Trophoblast cell (in vitro differentiated cells and primary cell): Measurements from ENCODE around the gene ANKS1B.
A peak's percentile ranks its signal among the peaks of the same experiment; 100 is the strongest.

Experiments
- DNase-seq, 2 donors: peaks; one replicate each; pipeline ENCODE4 v3.0.0-alpha.2; 2016
- H2AFZ ChIP-seq: 2 replicates; pipeline ENCODE4 v1.6.1; 2013; ENCODE audit warnings: low read length, moderate library complexity, mild to moderate bottlenecking; ENCODE audit not compliant: insufficient read depth, poor library complexity
- H2AK5ac ChIP-seq: 2 replicates; pipeline ENCODE4 v1.6.1; 2013; ENCODE audit warnings: mild to moderate bottlenecking, low read length
- H2BK120ac ChIP-seq: 2 replicates; pipeline ENCODE4 v1.6.1; 2013; ENCODE audit warnings: low read length, mild to moderate bottlenecking, moderate library complexity; ENCODE audit not compliant: insufficient read depth, poor library complexity
- H2BK12ac ChIP-seq: 2 replicates; pipeline ENCODE4 v1.6.1; 2013; ENCODE audit warnings: mild to moderate bottlenecking, low read length, moderate library complexity
- H2BK5ac ChIP-seq: 2 replicates; pipeline ENCODE4 v1.6.1; 2013; ENCODE audit warnings: low read length, low read depth, moderate library complexity, mild to moderate bottlenecking; ENCODE audit not compliant: poor library complexity
- H3K14ac ChIP-seq: 2 replicates; pipeline ENCODE4 v1.6.1; 2013; ENCODE audit warnings: mild to moderate bottlenecking, low read length
- H3K18ac ChIP-seq: 2 replicates; pipeline ENCODE4 v1.6.1; 2013; ENCODE audit warnings: mild to moderate bottlenecking, low read length
- H3K23ac ChIP-seq: 2 replicates; pipeline ENCODE4 v1.6.1; 2013; ENCODE audit warnings: low read length
- H3K27ac ChIP-seq: 2 replicates; pipeline ENCODE4 v1.5.1; 2013; ENCODE audit warnings: low read depth, mild to moderate bottlenecking, inconsistent platforms, low read length, moderate library complexity
- H3K27me3 ChIP-seq: 2 replicates; pipeline ENCODE4 v1.6.1; 2013; ENCODE audit warnings: inconsistent platforms, mild to moderate bottlenecking, low read length, moderate library complexity; ENCODE audit not compliant: insufficient read depth
- H3K36me3 ChIP-seq, 2 experiments: 1 replicate in 1 of 2; 2 replicates in 1 of 2; pipeline ENCODE4 v1.6.1; 2013; ENCODE audit warnings: low read length in 2 of 2, mild to moderate bottlenecking in 2 of 2, moderate library complexity in 1 of 2; ENCODE audit not compliant: insufficient read depth in 2 of 2, control insufficient read depth in 1 of 2
- H3K4ac ChIP-seq: 2 replicates; pipeline ENCODE4 v1.6.1; 2013; ENCODE audit warnings: low read depth, mild to moderate bottlenecking, low read length, moderate library complexity
- H3K4me1 ChIP-seq, 2 experiments: 1 replicate in 1 of 2; 2 replicates in 1 of 2; pipeline ENCODE4 v1.6.1; 2013; ENCODE audit warnings: low read length in 2 of 2, mild to moderate bottlenecking in 2 of 2, moderate library complexity in 1 of 2; ENCODE audit not compliant: insufficient read depth in 2 of 2, control insufficient read depth in 1 of 2
- H3K4me2 ChIP-seq: 2 replicates; pipeline ENCODE4 v1.6.1; 2013; ENCODE audit warnings: inconsistent platforms, mild to moderate bottlenecking, low read length, moderate library complexity
- H3K4me3 ChIP-seq: 2 replicates; pipeline ENCODE4 v1.5.1; 2013; ENCODE audit warnings: mild to moderate bottlenecking, low read depth, low read length, inconsistent platforms
- H3K79me1 ChIP-seq: one replicate; pipeline ENCODE4 v1.6.1; 2013; ENCODE audit warnings: low read length
- H3K79me2 ChIP-seq: 2 replicates; pipeline ENCODE4 v1.6.1; 2013; ENCODE audit warnings: low read length, mild to moderate bottlenecking; ENCODE audit not compliant: control insufficient read depth, insufficient read depth, poor library complexity
- H3K9ac ChIP-seq: 2 replicates; pipeline ENCODE4 v1.6.1; 2013; ENCODE audit warnings: mild to moderate bottlenecking, low read length
- H3K9me3 ChIP-seq: 2 replicates; pipeline ENCODE4 v1.6.1; 2013; ENCODE audit warnings: low read depth, mild to moderate bottlenecking, control low read depth, inconsistent platforms, low read length; ENCODE audit not compliant: insufficient read depth
- H4K12ac ChIP-seq: 2 replicates; pipeline ENCODE4 v1.6.1; 2013; ENCODE audit warnings: low read depth, mild to moderate bottlenecking, low read length, moderate library complexity
- H4K8ac ChIP-seq: 2 replicates; pipeline ENCODE4 v1.6.1; 2013; ENCODE audit warnings: low read depth, mild to moderate bottlenecking, low read length, moderate library complexity
- H4K91ac ChIP-seq: one replicate; pipeline ENCODE4 v1.6.1; 2013; ENCODE audit warnings: low read depth, mild to moderate bottlenecking, low read length, moderate library complexity
- WGBS: extraction: QIAGEN DNeasy Blood & Tissue Kit; methylation state at CpG from one replicate; pipeline ENCODE4 v1.1.7; 2013; ENCODE audit warnings: missing lambda C conversion rate; ENCODE audit not compliant: insufficient read length, insufficient coverage; ENCODE audit errors: extremely low coverage; 5-methylcytosine and 5-hydroxymethylcytosine counted together

Gene ANKS1B

DNA sequence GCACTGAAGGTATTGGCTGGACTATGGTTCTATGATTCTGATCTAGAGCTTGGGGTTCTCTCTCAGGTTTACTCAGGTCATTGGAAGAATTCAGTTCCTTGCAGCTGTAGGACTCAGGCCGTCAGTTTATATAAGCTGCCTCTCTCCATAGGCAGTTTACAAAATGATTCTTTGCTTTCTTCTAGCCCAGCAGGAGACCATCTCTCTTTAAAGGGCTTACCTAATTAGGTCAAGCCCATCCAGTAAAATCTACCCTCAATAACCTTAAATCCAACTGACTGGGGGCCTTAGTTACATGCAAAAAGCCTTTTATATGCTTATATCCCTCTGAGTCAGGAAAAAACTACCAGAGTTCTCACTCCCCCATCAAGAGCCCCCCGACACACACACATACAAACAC, 417.7 kb downstream of the ANKS1B start:
- no peaks in the 10 kb centered on the region for H3K4me1 ChIP-seq
- no peak overlapping the region for H3K4ac ChIP-seq
- no peaks in the 10 kb centered on the region for H3K36me3 ChIP-seq
- no peak overlapping the region for H3K4me2 ChIP-seq
- H3K9me3 ChIP-seq, result no peaks in the 10 kb centered on the region
- no peaks in the 10 kb centered on the region for H3K27me3 ChIP-seq
- no peaks in the 10 kb centered on the region for H3K79me1 ChIP-seq
- no peak overlapping the region for H2AFZ ChIP-seq
- no CpG with 5 or more reads among the region's 2 CpGs for WGBS
- H2AK5ac ChIP-seq, result no peak overlapping the region
- no peak overlapping the region for H3K4me3 ChIP-seq
- H2BK12ac ChIP-seq, result no peak overlapping the region
- H2BK5ac ChIP-seq, result no peak overlapping the region
- H3K18ac ChIP-seq, result no peak overlapping the region
- H3K14ac ChIP-seq, result no peak overlapping the region
- H4K8ac ChIP-seq, result no peak overlapping the region
- H3K9ac ChIP-seq, result no peak overlapping the region
- H3K27ac ChIP-seq, result no peak overlapping the region
- no peak overlapping the region for H4K12ac ChIP-seq
- DNase-seq, result no peak
- no peak overlapping the region for H3K23ac ChIP-seq
- H3K79me2 ChIP-seq, result no peaks in the 10 kb centered on the region
- H2BK120ac ChIP-seq, result no peak overlapping the region
- no peak overlapping the region for H4K91ac ChIP-seq

- Histone ChIP-seq H3K79me1 (no peaks in the 10 kb centered on the region), H4K91ac (no peak overlapping the region), H3K4me2 (no peak overlapping the region), H2AK5ac (no peak overlapping the region), H3K79me2 (no peaks in the 10 kb centered on the region), H3K9ac (no peak overlapping the region), H3K14ac (no peak overlapping the region), H3K9me3 (peaks cover 8% of the 10 kb centered on the region), H2BK12ac (no peak overlapping the region), H4K12ac (no peak overlapping the region), H2BK120ac (no peak overlapping the region), H3K4ac (no peak overlapping the region), H3K4me3 (peak overlapping the region; percentile 19), H3K4me1 (no peaks in the 10 kb centered on the region), H3K23ac (no peak overlapping the region), H3K18ac (no peak overlapping the region), H4K8ac (no peak overlapping the region), H3K27ac (no peak overlapping the region), H3K27me3 (no peaks in the 10 kb centered on the region), H3K36me3 (no peaks in the 10 kb centered on the region), H2AFZ (no peak overlapping the region), H2BK5ac (no peak overlapping the region)
- DNase-seq, result no peak
- no CpG with 5 or more reads among the region's 7 CpGs for WGBS
Measured at GRCh38 chr12:99558109-99558508, 426.6 kb downstream of the ANKS1B start.

DNA sequence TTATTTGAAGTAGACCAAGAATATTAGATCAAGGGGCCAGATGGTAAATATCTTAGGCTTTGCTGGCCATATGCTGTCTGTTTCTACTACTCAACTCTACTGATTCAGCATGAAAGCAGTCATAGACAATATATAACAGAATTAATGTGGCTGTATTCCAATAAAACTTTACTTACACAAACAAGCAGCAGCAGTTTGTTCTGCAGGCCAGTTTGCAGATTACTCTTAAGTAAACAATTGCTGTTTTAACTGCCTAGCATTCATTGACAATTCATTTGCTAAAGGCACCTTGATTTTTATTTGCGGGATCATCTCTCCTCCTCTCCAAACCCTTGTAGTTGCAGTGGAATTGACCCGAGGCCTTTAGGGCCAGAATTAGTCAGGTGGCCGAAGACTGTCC, 431.3 kb downstream of the ANKS1B start:
- no peak overlapping the region for H4K8ac ChIP-seq
- H3K79me2 ChIP-seq, result no peaks in the 10 kb centered on the region
- no peak overlapping the region for H3K18ac ChIP-seq
- no peak overlapping the region for H3K4me3 ChIP-seq
- no peaks in the 10 kb centered on the region for H3K36me3 ChIP-seq
- WGBS, result no CpG with 5 or more reads among the region's 3 CpGs
- H3K23ac ChIP-seq, result no peak overlapping the region
- H3K4me1 ChIP-seq, result no peaks in the 10 kb centered on the region
- no peak overlapping the region for H2BK12ac ChIP-seq
- H3K27me3 ChIP-seq, result no peaks in the 10 kb centered on the region
- no peak overlapping the region for H3K4me2 ChIP-seq
- no peak overlapping the region for H4K91ac ChIP-seq
- no peak overlapping the region for H3K9ac ChIP-seq
- no peak overlapping the region for H2AFZ ChIP-seq
- no peak for DNase-seq
- no peaks in the 10 kb centered on the region for H3K79me1 ChIP-seq
- no peak overlapping the region for H2AK5ac ChIP-seq
- H3K9me3 ChIP-seq, result peaks cover 8% of the 10 kb centered on the region
- H3K4ac ChIP-seq, result no peak overlapping the region
- no peak overlapping the region for H2BK120ac ChIP-seq
- no peak overlapping the region for H3K27ac ChIP-seq
- H3K14ac ChIP-seq, result no peak overlapping the region
- no peak overlapping the region for H4K12ac ChIP-seq
- no peak overlapping the region for H2BK5ac ChIP-seq

- Histone ChIP-seq H3K79me1 (no peaks in the 10 kb centered on the region), H4K12ac (no peak overlapping the region), H2AFZ (no peak overlapping the region), H3K23ac (no peak overlapping the region), H3K9me3 (no peaks in the 10 kb centered on the region), H3K4me3 (no peak overlapping the region), H3K27ac (no peak overlapping the region), H3K9ac (no peak overlapping the region), H2BK120ac (no peak overlapping the region), H3K4ac (no peak overlapping the region), H3K18ac (no peak overlapping the region), H3K4me1 (no peaks in the 10 kb centered on the region), H4K91ac (no peak overlapping the region), H3K4me2 (no peak overlapping the region), H3K27me3 (no peaks in the 10 kb centered on the region), H2BK12ac (no peak overlapping the region), H2BK5ac (no peak overlapping the region), H2AK5ac (no peak overlapping the region), H3K14ac (no peak overlapping the region), H3K79me2 (no peaks in the 10 kb centered on the region), H3K36me3 (no peaks in the 10 kb centered on the region), H4K8ac (no peak overlapping the region)
- DNase-seq, result no peak
- no CpG with 5 or more reads among the region's 1 CpG for WGBS
Measured at GRCh38 chr12:99552022-99552421, 432.7 kb downstream of the ANKS1B start.
